NCI-H2196 treated with DMSO at 0.1 percent for 48 hours (cell line): ENCODE data around the gene HIBADH.
A peak's percentile ranks its signal among the peaks of the same experiment; 100 is the strongest.
"Not testable (repeated sequence)": the region's sequence is repeated elsewhere in the genome, so short reads cannot be mapped to it uniquely, and the experiment has no call there.

Experiments
- DNase-seq: peaks from one replicate; lab custom pipeline; 2025; ENCODE audit not compliant: unreplicated experiment; lab: John Stamatoyannopoulos, UW

Gene HIBADH

DNA sequence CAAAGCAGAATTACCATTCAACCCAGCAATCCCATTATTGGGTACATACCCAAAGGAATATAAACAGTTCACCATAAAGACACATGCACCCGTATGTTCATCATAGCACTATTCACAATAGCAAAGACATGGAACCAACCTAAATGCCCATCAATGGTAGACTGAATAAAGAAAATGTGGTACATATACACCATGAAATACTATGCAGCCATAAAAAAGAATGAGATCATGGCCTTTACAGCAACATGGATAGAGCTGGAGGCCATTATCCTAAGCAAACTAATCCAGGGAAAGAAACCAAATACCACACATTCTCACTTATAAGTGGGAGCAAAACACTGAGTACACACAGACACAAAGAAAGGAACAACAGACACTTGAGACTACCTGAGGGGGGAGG lies 23.6 kb downstream of the HIBADH start:
- not testable (repeated sequence) for DNase-seq

DNA sequence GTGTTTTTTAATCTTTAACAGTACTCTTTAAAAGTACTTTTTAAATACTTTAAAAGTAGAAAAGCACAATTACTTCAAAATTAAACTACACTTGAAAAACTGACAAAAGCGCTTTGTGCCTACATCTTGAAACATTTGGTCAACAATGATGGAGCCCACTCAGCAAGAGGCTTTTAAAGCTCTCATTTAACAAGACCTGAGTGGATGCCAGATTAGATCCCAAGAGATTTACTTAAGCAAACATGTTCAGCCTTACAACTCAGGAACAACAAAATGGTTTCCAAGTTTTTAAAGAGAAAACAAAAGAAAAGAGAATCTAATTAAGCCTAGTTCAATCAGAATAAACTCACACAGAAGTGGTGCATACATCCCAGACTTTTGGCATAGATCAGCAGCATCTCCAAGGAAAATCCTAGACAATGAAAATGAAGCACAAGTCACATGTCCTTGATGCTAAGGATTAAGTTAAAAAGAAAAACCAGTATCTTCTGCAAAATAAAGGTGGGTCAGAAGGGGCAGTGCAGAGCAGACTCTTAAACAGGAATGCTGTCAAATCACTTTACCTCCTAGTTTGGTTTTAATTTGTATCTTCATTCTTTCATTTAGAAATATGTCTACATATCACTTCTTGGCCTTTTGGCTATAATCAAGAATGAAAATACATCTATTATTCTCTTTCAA lies 26.2 kb downstream of the HIBADH start:
- no peak for DNase-seq

DNA sequence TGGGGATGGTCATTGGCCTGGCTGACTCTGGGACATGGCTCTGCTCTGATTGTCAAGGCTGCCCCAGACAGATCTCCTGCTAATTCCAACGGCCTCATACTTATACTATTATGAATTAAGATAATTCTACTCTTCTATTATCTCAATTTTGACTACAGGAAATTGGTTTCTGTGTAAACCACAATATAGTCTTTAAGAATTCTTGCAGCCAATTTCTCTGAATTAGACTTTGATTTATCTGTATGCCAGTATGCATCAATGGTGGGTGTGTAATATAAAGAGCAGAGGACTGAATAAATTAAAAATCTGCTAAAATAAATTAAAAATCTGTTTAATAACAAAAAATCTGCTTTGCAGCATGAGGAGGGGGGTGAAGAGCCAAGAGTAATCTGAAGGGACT lies 27.0 kb downstream of the HIBADH start:
- DNase-seq = no peak

DNA sequence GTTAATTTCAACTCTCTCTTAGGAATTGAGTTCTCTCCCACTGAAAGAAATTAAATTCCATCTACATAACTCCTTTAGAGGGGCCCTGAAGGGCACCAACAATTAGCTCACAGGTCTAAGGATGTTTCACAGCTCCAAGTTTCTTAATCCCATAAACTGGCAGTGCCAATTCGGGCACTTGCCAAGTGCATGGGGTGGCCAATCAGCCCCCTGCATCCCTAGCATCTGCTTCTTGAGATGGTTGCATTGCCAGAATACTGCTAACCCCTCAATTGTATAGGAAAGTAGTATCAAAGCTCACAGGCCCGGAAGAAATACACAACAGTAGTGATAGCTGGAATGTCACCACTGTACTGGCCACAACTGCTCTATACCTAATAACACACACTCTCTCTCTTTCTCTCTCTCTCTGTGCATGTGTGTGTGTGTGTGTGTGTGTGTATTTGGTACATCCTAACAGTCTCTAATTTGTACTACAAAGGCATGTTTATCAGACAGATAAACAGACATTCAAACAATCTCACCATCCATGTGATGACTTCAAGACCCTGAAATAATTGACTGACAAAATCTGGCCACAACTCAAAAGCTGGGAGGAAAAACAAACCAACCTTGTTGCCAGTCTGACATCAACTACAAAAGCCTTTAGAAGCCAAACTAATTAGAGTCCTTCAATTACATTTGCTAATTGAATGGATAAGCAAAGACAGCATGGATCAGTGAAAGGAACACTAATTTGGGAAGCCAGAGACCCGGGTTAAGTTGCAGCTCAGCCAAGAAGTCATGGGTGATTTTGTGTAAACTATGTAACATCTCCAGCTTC lies 27.8 kb downstream of the HIBADH start:
- no peak for DNase-seq

DNA sequence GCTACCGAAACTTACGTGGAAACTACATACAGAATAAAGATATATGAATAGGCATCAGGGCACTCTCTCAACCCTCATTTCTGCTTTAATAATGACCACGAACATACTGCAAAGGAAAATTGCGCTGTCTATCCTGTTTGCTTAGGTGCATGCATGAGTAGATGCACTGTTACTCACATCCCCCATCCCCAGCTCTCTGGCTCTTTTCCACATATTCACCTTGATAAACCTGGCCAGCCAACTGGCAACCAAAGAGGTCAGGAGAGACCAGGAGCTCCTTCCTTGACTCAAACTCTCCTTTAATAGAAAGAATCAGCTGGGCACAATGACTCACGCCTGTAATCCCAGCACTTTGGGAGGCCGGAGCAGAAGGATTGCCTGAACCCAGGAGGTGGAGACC lies 29.6 kb downstream of the HIBADH start:
- DNase-seq = no peak

DNA sequence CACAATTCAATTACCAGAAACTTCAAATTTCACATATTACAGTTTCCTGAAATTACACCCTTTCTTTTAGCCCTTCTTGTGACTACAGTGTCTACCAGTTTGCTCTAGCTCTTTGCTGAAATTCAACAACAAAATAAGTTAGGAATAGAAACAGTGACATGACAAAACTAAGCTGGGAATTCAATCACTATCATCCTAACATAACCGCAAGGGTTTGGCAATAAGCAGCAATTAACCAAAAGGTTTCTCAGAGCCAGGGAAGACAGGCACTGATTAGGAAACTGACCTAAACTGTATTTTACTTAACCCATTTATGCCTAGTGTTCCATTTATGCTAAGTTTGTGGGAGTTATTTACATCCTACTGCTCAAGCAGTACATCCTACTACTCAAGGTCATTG lies 31.3 kb downstream of the HIBADH start:
- no peak for DNase-seq

DNA sequence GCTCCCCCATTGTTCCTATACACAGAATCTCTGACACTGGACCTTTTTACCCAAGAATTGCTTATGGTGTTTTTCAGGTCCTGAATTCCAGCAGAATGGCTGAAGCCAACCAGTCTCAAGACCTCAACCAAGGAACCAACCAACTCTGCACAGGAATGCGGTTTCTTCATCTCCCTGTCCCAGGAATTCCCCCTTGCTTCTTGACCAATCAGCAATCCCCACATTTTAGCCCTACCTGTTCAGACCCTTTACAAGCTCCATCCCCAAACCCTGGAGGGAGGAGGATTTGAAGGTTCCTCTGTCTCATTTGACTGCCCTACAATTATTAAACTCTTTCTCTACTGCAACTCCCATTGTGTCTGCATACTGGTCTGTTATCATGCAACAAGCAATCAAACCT lies 35.5 kb downstream of the HIBADH start:
- no peak for DNase-seq

DNA sequence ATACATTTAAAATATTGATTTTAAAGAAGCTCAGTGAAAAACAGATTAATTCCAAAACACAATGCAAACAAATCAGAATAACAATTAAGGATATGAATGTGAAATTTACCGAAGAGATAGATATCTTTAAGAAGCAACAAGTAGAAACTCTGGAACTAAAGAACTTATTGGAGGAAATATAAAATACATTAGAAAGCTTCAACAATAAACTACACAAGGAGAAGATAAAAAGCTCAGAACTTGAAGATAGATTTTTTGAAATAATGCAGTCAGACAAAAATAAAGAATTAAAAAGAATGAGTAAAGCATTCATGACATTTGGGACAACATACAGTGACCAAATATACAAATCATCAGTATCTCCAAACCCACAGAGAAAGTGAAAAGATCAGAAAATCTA lies 43.2 kb downstream of the HIBADH start:
- DNase-seq = no peak

DNA sequence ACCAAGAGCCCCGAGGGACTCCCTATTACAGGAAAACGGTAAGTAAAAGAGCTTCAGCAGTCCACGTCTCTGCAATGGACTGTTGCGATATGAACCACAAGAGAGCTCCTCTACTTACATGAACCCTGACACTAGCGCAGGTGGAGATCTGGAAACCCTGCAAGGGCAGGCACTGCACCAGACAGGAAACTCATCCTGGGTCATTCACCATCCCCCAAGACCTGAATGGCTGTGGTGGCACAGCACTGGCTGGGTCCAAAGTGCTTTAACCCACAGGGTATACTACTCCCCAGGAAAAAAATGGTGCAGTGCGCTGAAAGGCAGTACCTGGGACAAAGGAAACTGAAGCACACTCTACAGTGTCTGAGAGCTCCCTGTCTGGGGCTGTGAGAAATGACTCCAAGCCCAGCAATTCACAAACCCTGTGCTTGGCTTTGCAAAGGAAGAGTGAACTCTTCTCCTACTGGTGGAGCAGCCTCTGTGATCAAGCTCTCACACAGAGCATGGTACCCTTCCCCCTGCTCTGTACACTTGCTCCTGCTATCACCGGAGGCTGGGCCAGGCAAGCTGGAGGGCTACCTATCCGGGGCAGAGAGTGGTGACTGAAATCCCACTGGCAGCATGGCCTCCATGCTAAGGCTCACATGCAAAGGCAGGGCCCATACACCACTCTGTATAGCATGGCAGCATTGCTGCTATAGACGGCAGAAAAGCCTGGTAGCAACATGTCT lies 44.9 kb downstream of the HIBADH start:
- DNase-seq = no peak

DNA sequence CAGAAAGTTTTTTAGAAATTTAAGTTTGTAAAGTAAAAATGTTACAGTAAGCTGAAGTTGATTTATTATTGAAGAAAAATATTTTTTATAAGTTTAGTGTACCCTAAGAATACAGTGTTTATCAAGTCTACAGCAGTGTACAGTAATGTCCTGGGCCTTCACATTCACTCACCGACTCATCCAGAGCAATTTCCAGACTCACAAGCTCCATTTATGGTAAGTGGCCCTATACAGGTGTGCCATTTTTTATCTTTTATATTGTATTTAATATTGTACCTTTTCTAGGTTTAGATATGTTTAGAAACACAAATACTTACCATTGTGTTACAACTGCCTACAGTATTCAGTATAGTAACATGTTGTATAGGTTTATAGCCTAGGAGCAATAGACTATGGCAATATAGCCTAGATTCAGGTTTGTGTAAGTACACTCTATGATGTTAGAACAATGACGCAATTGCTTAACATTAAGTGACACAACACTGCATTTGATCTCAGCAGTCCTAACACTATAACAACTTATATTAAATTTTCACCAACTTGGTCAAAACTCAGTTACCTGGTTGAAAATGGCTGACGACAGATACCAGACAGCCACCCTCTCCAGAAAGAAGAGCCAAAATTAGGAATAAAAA lies 45.7 kb downstream of the HIBADH start:
- no peak for DNase-seq

DNA sequence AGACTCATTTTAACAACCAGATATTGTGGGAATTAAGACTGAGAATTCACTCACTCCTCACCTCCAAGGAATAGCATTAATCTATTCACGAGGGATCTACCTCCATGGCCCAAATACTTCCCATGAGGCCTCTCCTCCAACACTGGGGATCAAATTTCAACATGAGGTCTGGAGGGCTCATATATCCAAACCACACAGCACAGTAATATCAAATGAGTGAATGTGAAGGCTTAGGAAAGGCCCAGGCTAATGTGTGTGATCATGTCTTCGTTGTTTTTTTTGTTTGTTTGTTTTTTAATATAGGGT lies 46.5 kb downstream of the HIBADH start:
- no peak for DNase-seq

DNA sequence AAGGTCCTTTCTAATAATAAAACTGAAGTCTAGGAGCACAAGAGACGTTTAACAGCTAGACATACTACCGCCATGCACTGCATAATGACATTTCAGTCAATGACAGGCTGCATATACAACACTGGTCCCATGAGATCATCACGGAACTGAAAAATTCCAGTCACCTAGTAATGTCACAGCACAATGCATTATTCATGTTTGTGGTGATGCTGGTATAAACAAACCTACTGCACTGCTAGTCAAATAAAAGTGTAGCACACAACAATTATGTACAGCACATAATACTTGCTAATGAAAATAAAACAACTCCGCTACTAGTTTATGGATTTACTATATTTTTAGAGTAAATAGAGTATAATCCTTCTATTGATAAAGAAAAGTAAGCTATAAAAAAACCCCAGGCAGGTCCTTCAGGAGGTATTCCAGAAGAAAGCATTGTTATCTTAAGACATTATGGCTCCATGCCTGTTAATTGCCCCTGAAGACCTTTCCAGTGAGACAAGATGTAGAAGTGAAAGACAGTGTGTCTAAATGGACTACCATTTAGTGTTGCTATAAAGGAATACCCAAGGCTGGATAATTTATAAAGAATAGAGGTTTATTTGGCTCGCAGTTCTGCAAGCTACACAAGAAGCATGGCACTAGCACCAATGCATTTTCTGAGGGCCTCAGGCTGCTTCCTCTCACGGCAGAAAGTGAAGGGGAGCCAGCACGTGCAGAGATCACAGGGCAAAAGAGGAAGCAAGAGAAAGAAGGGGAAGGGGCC lies 47.1 kb downstream of the HIBADH start:
- DNase-seq = no peak

DNA sequence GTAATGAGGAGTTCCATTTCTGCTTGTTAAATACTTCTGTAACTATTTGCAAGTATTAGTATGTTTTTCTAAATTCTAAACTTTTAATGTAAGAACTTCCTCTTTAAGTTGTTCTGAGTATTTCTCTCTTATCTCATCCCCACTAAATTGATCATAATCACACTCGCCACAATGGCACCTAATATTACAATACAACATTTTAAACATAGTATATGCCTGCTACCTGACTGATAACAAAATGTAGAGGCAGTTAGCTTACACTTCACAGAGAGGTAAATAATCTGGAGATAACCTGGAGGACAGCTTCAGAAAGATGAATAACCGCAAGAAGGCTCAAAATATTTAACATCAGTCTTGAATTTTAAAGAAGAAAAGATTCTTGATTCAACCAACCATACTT lies 48.6 kb downstream of the HIBADH start:
- no peak for DNase-seq

DNA sequence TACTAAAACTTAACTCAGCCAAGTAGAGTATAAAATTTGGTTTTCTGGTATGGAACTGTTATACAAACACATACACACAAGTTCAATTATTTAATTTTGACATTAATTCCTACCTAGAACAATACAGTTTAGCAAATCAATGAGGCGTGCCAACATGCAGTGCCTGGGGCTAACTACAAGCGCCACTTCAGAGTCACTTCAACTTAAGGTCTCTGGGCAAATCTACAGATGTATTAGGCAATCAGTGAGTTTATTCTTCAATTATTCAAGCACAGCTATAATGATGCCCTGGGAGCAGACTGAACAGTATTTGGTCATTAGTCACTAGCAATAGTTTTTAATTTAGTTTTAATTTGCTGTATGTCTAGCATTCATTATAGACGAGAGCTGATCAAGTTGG lies 51.6 kb downstream of the HIBADH start:
- DNase-seq = peak; percentile 28

DNA sequence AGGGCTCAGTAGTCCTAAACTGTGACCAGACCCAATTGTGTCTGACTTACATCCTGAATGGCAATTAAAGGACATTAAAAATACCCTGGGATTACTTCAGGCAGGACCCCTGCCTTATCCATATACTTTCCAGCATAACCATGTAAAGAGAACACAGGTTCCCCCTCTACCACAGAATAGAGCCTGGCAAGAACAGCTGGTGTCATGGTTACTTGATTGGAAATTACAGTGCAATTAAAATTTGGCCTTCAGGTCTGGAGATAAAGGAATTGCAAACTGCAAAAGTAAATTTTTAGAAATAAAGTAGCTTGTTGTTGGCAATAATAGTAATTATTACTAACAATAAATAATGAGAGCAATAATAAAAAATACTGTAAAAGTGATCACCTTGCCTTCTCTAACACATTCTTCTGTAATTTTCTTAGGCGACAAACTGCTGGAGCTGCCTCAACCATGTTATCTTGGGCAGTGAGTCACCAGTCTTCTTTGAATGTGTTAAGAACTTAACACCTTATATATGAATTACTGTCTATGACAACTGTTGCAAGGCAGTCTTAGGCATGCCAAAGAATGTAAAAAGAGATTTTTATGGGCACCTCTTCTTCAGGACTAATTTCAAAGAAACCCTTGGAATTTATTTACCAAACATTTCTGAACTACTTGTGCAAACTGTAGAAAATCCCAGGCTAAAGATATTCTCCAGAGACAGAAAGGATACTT lies 53.7 kb downstream of the HIBADH start:
- DNase-seq = no peak

DNA sequence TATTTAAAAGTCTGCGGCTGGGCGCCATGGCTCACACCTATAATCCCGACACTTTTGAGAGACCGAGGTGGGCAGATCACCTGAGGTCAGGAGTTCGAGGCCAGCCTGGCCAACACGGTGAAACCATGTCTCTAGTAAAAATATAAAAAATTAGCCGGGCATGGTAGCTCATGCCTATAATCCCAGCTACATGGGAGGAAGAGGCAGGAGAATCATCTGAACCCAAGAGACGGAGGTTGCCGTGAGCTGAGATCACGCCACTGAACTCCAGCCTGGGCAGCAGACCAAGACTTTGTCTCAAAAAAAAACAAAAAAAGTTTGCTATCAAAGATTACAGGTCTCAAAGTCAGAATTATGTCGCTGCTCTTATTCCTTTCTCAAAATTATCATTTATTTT lies 55.5 kb downstream of the HIBADH start:
- DNase-seq = no peak

DNA sequence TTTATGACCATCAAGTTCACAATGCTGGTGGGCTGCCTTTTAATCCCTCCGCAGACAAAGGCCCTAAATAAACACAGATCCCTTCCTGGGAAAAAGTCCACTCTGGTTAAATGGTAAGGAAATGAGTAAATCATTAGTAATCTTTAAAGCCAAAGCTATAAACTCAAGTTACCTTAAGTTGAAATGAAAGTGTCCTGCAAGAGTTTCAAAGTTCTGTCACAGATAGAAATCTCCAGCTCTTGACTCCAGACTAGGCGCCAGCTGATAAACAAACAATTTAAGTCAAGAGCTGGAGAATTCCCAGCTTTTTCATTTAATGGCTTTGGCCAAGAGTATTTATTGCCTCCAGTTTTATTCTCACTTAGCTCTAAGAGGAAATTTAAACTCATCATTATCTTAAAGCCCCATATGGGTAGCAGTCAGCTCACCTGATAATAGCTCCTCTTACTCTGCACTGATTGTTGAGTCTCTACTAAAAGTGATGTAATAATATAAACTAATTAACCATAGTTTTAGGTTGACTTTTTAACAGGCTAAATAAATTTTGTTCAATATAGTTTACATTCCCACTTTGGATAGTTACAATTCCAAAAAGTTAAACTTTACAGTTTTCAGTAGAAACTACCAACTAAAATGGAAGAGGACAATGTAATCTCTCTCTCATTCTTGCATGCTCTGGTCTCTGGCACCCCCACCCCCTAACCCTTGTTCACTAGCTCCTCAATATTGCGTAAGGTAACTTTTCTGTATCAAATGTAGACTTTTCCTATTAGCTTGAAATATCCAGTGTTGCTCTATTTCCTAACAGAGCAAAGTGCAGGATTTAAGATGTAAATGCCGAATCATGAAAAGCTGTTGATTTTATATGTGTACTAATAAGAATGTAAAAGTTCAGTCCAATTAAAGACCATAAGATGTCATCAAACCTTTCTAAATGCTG lies 56.1 kb downstream of the HIBADH start:
- DNase-seq = peak; percentile 37

DNA sequence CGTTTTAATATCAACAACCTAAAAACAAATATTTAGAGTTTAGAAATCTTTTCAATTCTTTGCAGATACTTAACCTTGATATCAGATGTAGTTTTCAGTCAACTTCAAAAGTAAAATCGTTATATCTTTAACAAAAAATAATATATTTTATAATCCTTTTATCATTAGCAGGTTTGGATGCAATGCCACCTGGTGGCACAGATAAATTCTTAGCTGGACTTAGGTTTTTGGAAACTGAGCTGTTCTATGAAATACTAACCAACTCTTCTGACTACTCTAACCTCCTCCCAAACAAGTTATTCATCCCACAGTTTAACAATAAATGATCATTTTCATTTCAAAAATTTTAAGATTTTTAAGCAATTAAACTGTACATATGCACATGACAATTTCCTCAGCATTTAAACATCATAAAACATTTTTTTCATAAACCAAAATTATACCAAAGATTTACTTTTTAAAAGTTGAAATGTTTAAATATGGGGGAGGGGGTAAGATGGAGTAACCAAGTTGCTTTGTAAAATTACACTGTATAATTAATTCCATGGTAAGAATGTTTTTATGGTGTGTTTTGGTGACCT lies 56.9 kb downstream of the HIBADH start:
- DNase-seq = peak; percentile 1

DNA sequence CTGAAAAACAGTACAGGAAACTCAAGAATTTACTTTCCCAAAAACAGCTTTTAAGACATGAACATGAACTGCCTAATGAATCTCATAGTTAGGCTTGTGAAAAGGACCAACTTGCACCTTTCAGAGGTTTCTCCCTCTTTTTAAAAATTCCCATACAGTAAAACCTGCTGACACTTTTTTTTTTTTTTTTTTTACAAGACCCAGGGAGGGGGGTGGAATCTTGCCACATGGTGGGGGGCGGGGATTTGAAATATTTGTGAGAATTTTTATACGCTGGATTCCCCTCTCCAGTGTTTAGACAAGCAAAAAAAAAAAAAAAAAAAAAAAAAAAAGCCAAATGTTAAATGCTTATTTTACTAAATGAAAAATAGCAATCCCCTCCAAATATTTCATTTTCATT lies 57.4 kb downstream of the HIBADH start:
- DNase-seq = no peak
